Cardiac fibroblast (primary cell): ENCODE measurements around the gene TSC1.
A peak's percentile ranks its signal among the peaks of the same experiment; 100 is the strongest.

Experiments used
- DNase-seq, 2 donors: peaks; one replicate each; pipeline versions ENCODE4 v3.0.0 to v3.0.0-alpha.2; 2010; ENCODE audit warnings: low read depth in 2 of 2
- H3K4me3 ChIP-seq, 2 donors: replicated peaks in 1 of 2; 1 replicate in 1 of 2; 2 replicates in 1 of 2; pipeline ENCODE4 v1.5.1; 2011; ENCODE audit warnings: low read depth in 2 of 2, low read length in 2 of 2, mild to moderate bottlenecking in 2 of 2, moderate library complexity in 1 of 2
- TF ChIP-seq, protein P1 (sequence below): IDR thresholded peaks from one replicate; pipeline ENCODE4 v1.5.1; 2011; ENCODE audit warnings: low read depth, mild to moderate bottlenecking, low read length, inconsistent platforms

TSC1 gene

DNA sequence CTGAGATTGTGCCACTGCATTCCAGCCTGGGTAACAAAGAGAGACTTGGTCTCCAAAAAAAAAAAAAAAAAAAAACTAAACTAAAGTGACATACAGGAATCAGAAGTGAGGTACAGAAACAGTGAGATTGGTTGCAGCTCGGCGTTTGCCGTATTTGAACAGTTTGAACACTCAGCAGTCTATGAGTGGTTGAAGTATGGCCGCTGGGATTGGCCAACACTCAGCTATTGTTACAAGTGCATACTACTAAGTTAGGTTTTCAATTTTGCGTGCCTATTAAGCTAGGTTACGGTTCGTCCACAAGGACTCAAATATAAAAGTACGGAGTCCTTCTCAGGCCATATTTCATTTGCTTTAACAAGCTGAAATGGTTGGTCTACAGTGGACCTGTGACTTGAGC, 3.3 kb upstream of the TSC1 start:
- TF ChIP-seq, protein P1, sequence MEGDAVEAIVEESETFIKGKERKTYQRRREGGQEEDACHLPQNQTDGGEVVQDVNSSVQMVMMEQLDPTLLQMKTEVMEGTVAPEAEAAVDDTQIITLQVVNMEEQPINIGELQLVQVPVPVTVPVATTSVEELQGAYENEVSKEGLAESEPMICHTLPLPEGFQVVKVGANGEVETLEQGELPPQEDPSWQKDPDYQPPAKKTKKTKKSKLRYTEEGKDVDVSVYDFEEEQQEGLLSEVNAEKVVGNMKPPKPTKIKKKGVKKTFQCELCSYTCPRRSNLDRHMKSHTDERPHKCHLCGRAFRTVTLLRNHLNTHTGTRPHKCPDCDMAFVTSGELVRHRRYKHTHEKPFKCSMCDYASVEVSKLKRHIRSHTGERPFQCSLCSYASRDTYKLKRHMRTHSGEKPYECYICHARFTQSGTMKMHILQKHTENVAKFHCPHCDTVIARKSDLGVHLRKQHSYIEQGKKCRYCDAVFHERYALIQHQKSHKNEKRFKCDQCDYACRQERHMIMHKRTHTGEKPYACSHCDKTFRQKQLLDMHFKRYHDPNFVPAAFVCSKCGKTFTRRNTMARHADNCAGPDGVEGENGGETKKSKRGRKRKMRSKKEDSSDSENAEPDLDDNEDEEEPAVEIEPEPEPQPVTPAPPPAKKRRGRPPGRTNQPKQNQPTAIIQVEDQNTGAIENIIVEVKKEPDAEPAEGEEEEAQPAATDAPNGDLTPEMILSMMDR: no peak
- DNase-seq: no peak
- H3K4me3 ChIP-seq: no peak overlapping the region

DNA sequence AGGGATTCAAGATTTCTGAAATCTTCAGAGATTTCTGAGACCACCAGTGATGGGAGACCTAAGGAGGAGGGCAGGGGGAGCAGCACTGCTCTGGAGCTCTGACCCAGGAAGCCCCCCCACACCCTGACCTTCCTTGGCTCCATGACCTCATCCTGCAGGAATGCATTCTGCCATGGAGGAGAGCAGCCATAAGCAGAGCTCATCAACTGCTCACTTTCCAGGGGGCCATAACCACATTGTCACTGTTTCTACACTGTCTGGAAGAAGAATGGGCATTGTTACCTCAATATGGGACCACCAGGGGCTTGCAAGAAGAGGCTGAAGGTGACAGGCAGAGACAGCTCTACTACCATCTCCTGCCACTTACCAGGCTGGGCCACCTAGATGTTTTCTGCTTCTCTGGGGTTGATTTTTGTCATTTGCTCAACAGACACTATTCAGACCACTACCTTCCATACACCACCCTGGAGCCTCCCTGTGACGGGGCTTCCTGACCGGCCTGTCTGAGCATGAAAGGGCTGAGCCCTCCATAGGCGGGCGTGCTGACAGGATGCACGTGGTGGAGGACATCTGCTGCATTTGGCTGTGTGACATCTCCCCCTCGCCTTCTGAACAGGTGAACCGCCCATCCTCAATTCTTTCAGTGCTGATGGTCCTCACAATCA, 2.3 kb upstream of the TSC1 start:
- peak; percentile 48 to 50 for DNase-seq
- no peak overlapping the region for H3K4me3 ChIP-seq
- TF ChIP-seq, protein P1: no peak

DNA sequence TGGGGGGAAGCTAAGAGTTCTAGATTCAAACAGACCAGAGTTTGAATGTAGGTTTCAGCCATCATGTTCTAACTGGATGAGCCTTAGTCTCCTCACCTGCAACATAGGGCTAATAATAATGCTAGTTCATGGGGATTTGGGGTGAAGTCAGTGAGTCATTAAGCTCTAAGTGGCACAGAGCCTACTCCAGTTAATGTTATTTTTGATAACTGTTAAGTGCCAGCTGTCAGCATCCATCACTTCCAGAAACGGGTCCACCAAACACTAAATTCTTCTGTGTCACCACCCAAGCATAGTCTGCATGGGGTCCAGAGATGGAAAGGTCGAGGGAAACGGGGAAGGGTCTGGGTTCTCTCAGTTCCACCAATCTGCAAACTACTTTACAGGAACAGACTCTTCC, 1.8 kb upstream of the TSC1 start:
- no peak overlapping the region for H3K4me3 ChIP-seq
- DNase-seq: no peak
- TF ChIP-seq, protein P1: no peak

DNA sequence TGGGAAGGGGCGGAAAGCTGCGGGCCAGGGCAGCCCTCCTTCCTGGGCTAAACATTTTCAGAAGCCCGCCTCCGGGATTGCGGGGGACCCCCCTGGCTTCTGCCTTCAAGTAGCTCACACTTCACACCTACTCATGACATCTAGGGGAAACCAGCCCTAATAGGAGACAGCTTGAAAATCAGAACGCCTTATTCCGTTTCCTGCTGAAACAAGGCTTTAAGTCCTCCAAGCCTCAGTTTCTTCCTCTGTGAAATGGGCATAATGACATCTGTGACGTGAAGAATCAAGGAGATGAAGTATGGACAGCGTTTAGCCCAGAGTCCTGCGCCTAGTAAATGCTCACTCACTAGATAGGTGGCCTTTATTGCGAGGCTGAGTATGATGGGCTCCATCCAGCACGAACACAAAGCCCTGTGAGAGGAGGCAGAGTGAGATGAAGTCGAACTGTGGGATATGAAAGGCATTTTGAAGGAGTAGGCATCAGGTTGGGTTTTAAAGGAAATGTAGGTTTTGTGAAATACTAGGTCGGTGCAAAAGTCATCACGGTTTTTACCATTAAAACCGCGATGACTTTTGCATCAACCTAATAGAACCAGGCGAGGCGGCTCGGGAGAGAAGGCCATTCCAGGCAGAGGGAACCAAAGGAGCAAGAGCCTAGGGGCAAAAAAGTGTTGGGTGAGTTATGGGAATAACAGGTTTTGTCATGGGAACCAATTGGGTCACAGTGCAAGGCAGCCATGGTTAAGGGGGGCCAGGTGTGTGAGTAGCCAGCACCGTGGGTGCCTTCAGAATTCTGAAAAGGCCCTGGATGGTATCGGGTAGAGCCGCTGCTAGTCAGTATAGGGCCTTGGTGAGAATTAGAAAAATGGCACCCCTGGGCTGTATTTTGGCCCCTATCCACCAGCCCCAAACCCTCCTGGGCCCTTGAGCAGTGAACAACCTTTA, 1.0 kb upstream of the TSC1 start:
- TF ChIP-seq, protein P1: no peak

DNA sequence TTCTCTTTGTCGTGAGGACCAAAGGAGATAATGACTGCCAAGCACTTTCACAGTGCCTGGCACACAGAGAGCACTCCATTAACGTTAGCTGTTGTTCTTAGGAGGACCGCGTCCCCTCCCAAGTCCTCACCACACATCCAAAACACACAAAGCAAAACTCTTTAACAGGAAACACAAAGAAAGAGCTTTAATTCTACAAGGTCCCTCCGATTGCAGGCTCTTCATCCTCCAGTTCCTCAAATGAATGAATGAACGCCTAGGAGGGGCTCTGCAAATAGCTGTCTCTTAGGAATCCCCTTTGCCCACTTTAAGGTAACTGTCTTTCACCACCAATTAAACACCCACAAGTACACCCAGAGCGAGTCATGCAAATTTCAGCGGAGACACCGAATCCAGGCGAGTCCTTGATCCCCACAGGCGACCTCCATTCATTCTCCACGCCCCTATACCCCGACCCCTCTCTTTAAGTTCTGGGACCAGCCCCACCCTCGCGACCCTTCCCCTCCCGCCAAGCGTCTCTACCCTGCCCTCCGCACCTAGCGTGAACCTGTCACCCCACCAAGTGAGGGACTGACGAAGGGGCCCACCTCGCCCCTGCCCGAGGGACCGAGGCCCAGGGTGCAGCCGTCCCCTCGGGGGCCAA, 644 bp downstream of the TSC1 start:
- peak overlapping the region; percentile 89 to 92 for H3K4me3 ChIP-seq
- peak in 1 of 2 donors; percentile 6 for DNase-seq
- TF ChIP-seq, protein P1: no peak

More for the DNA sequence above, 1.0 kb upstream of the TSC1 start:
- no peak for DNase-seq
- H3K4me3 ChIP-seq: peak overlapping the region; percentile 60 to 63

DNA sequence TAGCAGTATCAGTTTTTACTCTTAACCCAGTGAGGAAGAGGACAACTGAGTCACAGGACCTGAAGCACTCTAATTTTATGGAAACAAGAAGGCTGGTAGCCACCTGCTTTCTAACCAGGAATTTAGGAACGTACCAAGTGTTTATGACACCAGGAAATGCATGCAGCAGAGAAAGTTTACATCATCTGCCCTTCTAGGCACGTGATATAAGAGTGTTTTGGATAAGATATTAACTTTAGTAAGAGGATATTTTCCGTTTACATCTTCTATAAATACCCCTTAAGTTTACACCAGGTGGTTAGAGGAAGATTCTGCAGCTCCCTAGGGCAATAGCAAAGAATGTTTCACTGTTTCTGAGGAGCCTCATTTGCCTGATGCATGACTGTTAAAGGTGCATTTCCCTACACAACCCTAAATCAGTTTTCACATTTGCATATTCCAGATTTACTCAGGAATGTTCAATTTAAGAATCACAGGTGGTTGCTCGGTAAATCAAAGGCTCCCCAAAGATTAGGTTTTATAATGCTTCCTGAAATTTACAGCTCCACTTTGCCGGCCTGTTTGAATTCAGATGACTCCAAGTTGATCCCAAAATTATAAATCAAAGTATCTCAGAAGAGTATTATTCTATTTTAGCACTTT, 1.8 kb downstream of the TSC1 start:
- TF ChIP-seq, protein P1: no peak
- peak; percentile 14 to 33 for DNase-seq
- H3K4me3 ChIP-seq: no peak overlapping the region
